Osteocyte (in vitro differentiated cells): ENCODE results near the gene CELF5. TPM values are rescaled to one million over a fixed set of nuclear protein-coding genes. Genes with fewer than 3 reads are reported as not detected.

Experiments used
- DNase-seq: peaks from one replicate; pipeline ENCODE4 v3.0.0; 2021; ENCODE audit warnings: mixed read lengths; ENCODE audit not compliant: unreplicated experiment; ENCODE audit errors: extremely low spot score
- H3K27ac Mint-ChIP-seq: one replicate; pipeline ENCODE4 v1.8.0; 2021; ENCODE audit warnings: mild to moderate bottlenecking, mixed read lengths; ENCODE audit not compliant: unreplicated experiment
- H3K27me3 Mint-ChIP-seq: one replicate; pipeline ENCODE4 v1.8.0; 2021; ENCODE audit warnings: mixed read lengths; ENCODE audit not compliant: unreplicated experiment
- H3K36me3 Mint-ChIP-seq: one replicate; pipeline ENCODE4 v1.8.0; 2021; ENCODE audit warnings: mixed read lengths; ENCODE audit not compliant: unreplicated experiment
- H3K4me1 Mint-ChIP-seq: one replicate; pipeline ENCODE4 v1.8.0; 2021; ENCODE audit warnings: mixed read lengths; ENCODE audit not compliant: unreplicated experiment
- H3K4me3 Mint-ChIP-seq: one replicate; pipeline ENCODE4 v1.8.0; 2021; ENCODE audit warnings: mild to moderate bottlenecking, moderate library complexity, mixed read lengths; ENCODE audit not compliant: unreplicated experiment
- H3K9me3 Mint-ChIP-seq: one replicate; pipeline ENCODE4 v1.8.0; 2021; ENCODE audit warnings: mixed read lengths; ENCODE audit not compliant: unreplicated experiment
- long read RNA-seq: library from polyadenylated mRNA; unstranded; transcript quantifications from one replicate; pipeline ENCODE4 v2.0.0, GENCODE V29; 2021
- total RNA-seq: library from RNA; stranded (reverse); gene quantifications from 2 replicates; pipeline ENCODE4 v1.2.1, GENCODE V29; 2021
- TF ChIP-seq, protein P1 (sequence below): fragments of 200-600 bp; sonication (generic); IDR thresholded peaks from 2 replicates; pipeline ENCODE4 v1.5.0; 2021; ENCODE audit warnings: antibody characterized with exemption, mild to moderate bottlenecking, moderate library complexity

CELF5 gene
- total RNA-seq = 0.16 TPM in 1 of 2 replicates, not detected in the other
- long read RNA-seq = 0 reads

- no peak for DNase-seq
- H3K27ac Mint-ChIP-seq = no peak within 1 kb of the TSS
- no peaks in the 10 kb centered on the region for H3K4me1 Mint-ChIP-seq
- H3K36me3 Mint-ChIP-seq = no peaks in the 10 kb centered on the region
- no peaks in the 10 kb centered on the region for H3K9me3 Mint-ChIP-seq
- TF ChIP-seq, protein P1, sequence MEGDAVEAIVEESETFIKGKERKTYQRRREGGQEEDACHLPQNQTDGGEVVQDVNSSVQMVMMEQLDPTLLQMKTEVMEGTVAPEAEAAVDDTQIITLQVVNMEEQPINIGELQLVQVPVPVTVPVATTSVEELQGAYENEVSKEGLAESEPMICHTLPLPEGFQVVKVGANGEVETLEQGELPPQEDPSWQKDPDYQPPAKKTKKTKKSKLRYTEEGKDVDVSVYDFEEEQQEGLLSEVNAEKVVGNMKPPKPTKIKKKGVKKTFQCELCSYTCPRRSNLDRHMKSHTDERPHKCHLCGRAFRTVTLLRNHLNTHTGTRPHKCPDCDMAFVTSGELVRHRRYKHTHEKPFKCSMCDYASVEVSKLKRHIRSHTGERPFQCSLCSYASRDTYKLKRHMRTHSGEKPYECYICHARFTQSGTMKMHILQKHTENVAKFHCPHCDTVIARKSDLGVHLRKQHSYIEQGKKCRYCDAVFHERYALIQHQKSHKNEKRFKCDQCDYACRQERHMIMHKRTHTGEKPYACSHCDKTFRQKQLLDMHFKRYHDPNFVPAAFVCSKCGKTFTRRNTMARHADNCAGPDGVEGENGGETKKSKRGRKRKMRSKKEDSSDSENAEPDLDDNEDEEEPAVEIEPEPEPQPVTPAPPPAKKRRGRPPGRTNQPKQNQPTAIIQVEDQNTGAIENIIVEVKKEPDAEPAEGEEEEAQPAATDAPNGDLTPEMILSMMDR = peak; percentile 65
- no peak within 1 kb of the TSS for H3K4me3 Mint-ChIP-seq
- peaks cover 22% of the 10 kb centered on the region for H3K27me3 Mint-ChIP-seq
Measured at GRCh38 chr19:3224346-3225168, at the start of gene CELF5. Gene CELF5 (plus strand): TSS chr19:3224661. CDS start chr19:3224740, 79 bp downstream.

DNA sequence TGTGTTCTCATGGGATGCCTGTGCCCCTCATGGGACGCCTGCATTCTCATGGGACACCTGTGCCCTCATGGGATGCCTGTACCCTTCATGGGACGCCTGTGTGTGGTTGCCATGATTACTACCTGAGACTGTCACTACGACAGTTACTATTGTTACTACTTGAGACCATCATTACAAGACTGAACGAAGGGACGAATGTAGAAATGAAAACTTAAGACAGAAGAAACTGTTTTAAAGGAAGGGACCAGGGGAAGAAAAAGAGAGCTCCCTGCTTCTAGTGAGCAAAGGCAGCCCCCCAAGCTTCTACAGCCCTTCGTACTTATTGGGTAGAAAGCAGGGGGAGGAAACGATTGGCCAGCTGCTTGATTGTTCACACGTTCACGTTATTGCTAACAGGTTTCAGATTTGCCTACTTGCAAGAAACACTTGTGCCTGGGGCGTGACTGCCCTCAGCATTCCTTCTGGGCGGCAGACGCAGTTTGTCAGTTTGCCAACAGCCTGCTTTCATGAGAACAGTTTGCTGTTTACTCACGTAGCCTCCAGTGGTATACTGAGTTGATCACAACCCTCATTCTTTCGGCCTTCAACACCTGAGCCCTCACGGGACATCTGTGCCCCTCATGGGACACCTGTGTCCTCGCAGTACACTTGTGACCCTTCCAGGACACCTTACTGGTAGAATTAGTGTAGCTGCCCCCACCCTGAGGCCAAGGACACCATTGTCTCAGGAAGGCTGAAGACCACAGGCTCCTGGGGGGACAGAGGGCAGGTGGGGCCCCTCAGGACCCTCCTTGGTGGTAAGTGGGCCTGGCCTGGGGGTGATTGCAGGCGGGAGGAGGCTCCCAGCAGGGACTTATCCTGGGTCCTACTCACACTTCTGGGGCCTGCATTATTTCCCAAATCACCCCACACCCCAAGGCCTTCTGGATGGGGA, 48.4 kb upstream of the CELF5 start:
- no peak for DNase-seq
- H3K36me3 Mint-ChIP-seq = no peaks in the 10 kb centered on the region
- H3K27me3 Mint-ChIP-seq = no peaks in the 10 kb centered on the region
- no peaks in the 10 kb centered on the region for H3K9me3 Mint-ChIP-seq
- TF ChIP-seq, protein P1 = no peak
- H3K4me1 Mint-ChIP-seq = peaks cover 3% of the 10 kb centered on the region
- H3K27ac Mint-ChIP-seq = no peak overlapping the region
- no peak overlapping the region for H3K4me3 Mint-ChIP-seq

- no peaks in the 10 kb centered on the region for H3K36me3 Mint-ChIP-seq
- no peak overlapping the region for H3K27ac Mint-ChIP-seq
- DNase-seq = no peak
- no peak overlapping the region for H3K4me3 Mint-ChIP-seq
- no peaks in the 10 kb centered on the region for H3K27me3 Mint-ChIP-seq
- TF ChIP-seq, protein P1 = no peak
- peaks cover 3% of the 10 kb centered on the region for H3K4me1 Mint-ChIP-seq
- no peaks in the 10 kb centered on the region for H3K9me3 Mint-ChIP-seq
Measured at GRCh38 chr19:3176715-3177501, 47.6 kb upstream of the CELF5 start.

GRCh38 chr19:3178377-3178972, 46.0 kb upstream of the CELF5 start, which contains the start of gene S1PR4:
Gene S1PR4 (plus strand): TSS chr19:3178769. CDS start chr19:3178793, 24 bp downstream.
- Mint-ChIP-seq H3K4me1 (peaks cover 3% of the 10 kb centered on the region), H3K36me3 (no peaks in the 10 kb centered on the region), H3K4me3 (no peak within 1 kb of the TSS), H3K27ac (no peak within 1 kb of the TSS), H3K27me3 (no peaks in the 10 kb centered on the region), H3K9me3 (no peaks in the 10 kb centered on the region)
- DNase-seq = peak; percentile 81
- TF ChIP-seq, protein P1 = no peak
